Lower lobe of right lung (tissue), 2 donors: ENCODE data around the gene KCTD13. TPM values are rescaled to one million over a fixed set of nuclear protein-coding genes. Genes with fewer than 3 reads are reported as not detected.
"Not testable (repeated sequence)": the region's sequence is repeated elsewhere in the genome, so short reads cannot be mapped to it uniquely, and the experiment has no call there.

Experiments used
- ATAC-seq, 2 donors: fragments of 200-7000 bp; cut with Tn5 transposase; one replicate each; pipeline ENCODE4 v1.9.1; 2020 to 2022; ENCODE audit warnings: mild to moderate bottlenecking in 2 of 2, moderate library complexity in 2 of 2
- DNase-seq: peaks from one replicate; pipeline ENCODE4 v3.0.0-alpha.2; 2020
- H3K27ac ChIP-seq: fragments of 200-600 bp; one replicate; pipeline ENCODE4 v1.8.0; 2022
- H3K27me3 ChIP-seq: fragments of 200-600 bp; one replicate; pipeline ENCODE4 v1.8.0; 2022; ENCODE audit warnings: low read depth
- H3K36me3 ChIP-seq: fragments of 200-600 bp; one replicate; pipeline ENCODE4 v1.8.0; 2022; ENCODE audit warnings: mild to moderate bottlenecking
- H3K4me1 ChIP-seq: fragments of 200-600 bp; one replicate; pipeline ENCODE4 v1.8.0; 2022
- H3K4me3 ChIP-seq: fragments of 200-600 bp; one replicate; pipeline ENCODE4 v1.8.0; 2022; ENCODE audit warnings: mild to moderate bottlenecking
- H3K9me3 ChIP-seq: fragments of 200-600 bp; one replicate; pipeline ENCODE4 v1.8.0; 2022
- CTCF ChIP-seq: fragments of 200-600 bp; IDR thresholded peaks from one replicate; pipeline ENCODE4 v1.8.0; 2022; ENCODE audit warnings: antibody characterized with exemption, mild to moderate bottlenecking
- intact Hi-C: fragments of 100-400 bp; cut with DNase I; formaldehyde crosslinking; loops from one replicate; pipeline ENCODE4 v1.11.0; 2022
- total RNA-seq: library from RNA; stranded (reverse); fragmentation: NEBNext Ultra II Directional; extraction: Animal tissue kit (Norgen Biotek cat#: 25700); gene quantifications from one replicate; pipeline ENCODE4 v1.2.1, GENCODE V29; 2021
- donor health status: DM: no; HTN: yes; CAD: no; lungs with severe emphysema.

The KCTD13 gene
- total RNA-seq, 1 donor from 2014 or later: 22.3 TPM

DNA sequence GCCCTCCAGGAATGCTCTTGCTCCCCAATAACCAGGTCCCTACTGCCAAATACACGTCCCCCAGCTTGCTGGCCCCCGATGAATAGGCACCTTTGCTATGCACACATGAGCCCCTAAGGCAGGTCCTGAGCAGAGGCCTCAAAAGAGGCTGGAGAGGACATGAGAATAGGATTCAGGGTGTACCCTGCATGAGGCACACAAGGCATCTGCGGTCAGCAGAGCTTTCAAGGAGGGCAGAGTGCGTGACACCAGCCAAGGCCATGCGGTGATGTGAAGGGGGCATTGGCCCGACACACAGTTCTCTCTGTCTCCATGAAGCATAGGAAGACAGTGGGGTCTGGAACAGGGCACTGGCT is 33.6 kb downstream of the KCTD13 start:
- ATAC-seq (peak in 1 of 2 donors; percentile 26), DNase-seq (no peak)
- Histone ChIP-seq H3K27me3 (peaks cover 8% of the 10 kb centered on the region), H3K4me1 (no peaks in the 10 kb centered on the region), H3K27ac (no peak overlapping the region), H3K36me3 (no peaks in the 10 kb centered on the region), H3K4me3 (no peak overlapping the region), H3K9me3 (no peaks in the 10 kb centered on the region)
- intact Hi-C loops: no loop called here
- TF ChIP-seq CTCF: no peak

DNA sequence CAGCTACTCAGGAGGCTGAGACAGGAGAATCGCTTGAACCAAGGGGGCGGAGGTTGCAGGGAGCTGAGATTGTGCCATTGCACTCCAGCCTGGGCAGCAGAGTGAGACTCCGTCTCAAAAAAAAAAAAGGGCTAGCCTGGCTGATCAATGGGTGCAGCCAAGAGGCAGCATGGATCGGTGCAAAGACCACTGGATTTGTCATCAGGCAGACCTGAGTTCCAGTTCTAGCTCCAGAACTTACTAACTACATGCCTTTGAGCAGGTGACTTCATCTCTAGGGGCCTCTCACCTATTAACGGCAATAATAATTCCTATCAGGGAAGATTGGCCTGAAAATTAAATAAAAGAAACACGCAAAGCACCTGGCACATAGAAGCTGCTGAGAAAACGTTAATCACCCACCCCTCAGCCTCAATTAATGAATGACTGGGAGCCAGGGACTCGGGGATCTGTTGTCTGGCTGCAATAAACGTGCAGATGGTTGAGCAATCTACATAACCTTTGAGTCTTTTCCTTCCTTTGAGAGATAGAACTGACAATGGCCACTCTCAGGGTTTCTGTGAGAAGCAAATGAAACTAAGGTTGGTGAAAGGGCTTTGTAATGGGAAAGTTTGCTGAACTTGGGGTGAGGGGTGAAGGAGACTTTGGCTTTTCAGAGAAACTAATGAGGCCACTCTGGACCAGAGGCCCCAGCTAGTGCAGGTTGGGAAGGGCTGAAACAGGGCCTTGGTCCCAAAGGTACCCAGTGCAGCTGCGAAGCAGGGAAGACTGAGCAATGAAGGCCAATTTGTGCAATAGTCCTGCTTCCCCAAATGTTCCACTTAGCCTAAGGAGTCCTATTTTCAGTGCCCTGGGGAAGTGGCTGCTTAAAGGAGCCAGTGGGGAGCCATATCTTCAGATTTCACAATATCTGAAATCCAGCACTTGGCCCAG is 34.2 kb downstream of the KCTD13 start:
- Histone ChIP-seq H3K36me3 (no peaks in the 10 kb centered on the region), H3K27me3 (peaks cover 2% of the 10 kb centered on the region), H3K4me3 (no peak overlapping the region), H3K27ac (no peak overlapping the region), H3K9me3 (no peaks in the 10 kb centered on the region), H3K4me1 (no peaks in the 10 kb centered on the region)
- intact Hi-C loops: no loop called here
- no peak for DNase-seq
- no peak for TF ChIP-seq CTCF
- peak; percentile 61 to 62 for ATAC-seq

DNA sequence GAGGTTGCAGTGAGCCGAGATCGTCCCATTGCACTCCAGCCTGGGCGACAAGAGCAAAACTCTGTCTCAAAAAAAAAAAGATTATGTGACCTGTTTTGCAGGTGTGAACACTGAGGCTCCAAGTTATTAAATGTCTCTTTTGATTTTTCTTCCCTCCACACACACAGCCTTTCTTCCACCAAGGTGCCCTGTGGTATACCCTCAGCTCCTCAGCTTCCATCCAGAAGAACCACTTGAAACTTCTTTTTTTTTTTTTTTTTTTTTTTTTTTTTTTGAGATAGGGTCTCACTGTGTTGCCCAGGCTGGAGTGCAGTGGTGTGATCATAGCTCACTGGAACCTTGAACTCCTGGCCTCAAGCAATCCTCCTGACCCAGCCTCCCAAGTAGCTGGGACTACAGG is 36.7 kb downstream of the KCTD13 start:
- DNase-seq, H3K36me3 ChIP-seq, H3K27ac ChIP-seq, ATAC-seq, intact Hi-C loops, H3K4me1 ChIP-seq, H3K27me3 ChIP-seq, H3K4me3 ChIP-seq, H3K9me3 ChIP-seq: not testable (repeated sequence)

GRCh38 chr16:29883987-29884386 is 42.0 kb downstream of the KCTD13 start:
- H3K4me1 ChIP-seq: no peaks in the 10 kb centered on the region
- H3K27me3 ChIP-seq: peaks cover 1% of the 10 kb centered on the region
- H3K4me3 ChIP-seq: no peak overlapping the region
- no peak overlapping the region for H3K27ac ChIP-seq
- no peak for ATAC-seq
- intact Hi-C loops: no loop called here
- H3K9me3 ChIP-seq: no peaks in the 10 kb centered on the region
- no peak for DNase-seq
- no peak for TF ChIP-seq CTCF
- H3K36me3 ChIP-seq: no peaks in the 10 kb centered on the region

GRCh38 chr16:29881050-29881449 is 45.0 kb downstream of the KCTD13 start:
- Histone ChIP-seq H3K27ac (no peak overlapping the region), H3K9me3 (no peaks in the 10 kb centered on the region), H3K4me1 (peaks cover 12% of the 10 kb centered on the region), H3K36me3 (no peaks in the 10 kb centered on the region), H3K4me3 (no peak overlapping the region), H3K27me3 (peaks cover 29% of the 10 kb centered on the region)
- intact Hi-C loops: no loop called here
- ATAC-seq (no peak), DNase-seq (no peak)
- no peak for TF ChIP-seq CTCF

DNA sequence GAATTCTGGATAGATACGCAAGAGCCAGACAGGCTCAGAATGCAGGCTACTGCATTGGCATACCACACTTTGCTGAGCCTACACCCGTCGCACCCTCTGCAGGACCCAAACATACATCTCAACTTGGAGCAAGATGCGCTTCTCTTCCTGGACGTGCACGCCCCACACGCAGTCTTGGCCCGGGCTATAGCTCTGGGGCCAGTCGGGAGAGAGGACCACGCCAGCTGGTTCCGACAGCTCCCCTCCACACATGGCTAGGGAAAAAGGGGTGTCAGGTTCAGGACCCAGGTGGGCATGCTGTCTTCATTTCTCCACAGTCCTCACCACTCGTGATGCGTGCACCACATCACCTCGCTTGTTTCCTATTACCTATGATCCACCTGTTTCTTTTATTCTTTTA is 47.9 kb downstream of the KCTD13 start:
- H3K36me3 ChIP-seq: no peaks in the 10 kb centered on the region
- H3K4me1 ChIP-seq: peaks cover 12% of the 10 kb centered on the region
- no peak for ATAC-seq
- H3K27me3 ChIP-seq: peaks cover 36% of the 10 kb centered on the region
- intact Hi-C loops: no loop called here
- no peak for TF ChIP-seq CTCF
- DNase-seq: no peak
- H3K4me3 ChIP-seq: no peak overlapping the region
- H3K9me3 ChIP-seq: no peaks in the 10 kb centered on the region
- no peak overlapping the region for H3K27ac ChIP-seq
